Measurements from ENCODE around the gene SARM1. TPM values are rescaled to one million over a fixed set of nuclear protein-coding genes. Genes with fewer than 3 reads are reported as not detected.

Gene SARM1
- total and polyA plus RNA-seq, 2 of the 8 experiments (the other 6 are each of a cell fraction or from before 2014, with no cell fraction given): 5.8 to 9.2 TPM

- TF ChIP-seq SIX5 (IDR thresholded peaks at IDR 0.05; ENCODE audit: low read depth, low read length): no peak
- no peak for TF ChIP-seq BACH1 (IDR thresholded peaks at IDR 0.05; ENCODE audit: low read length)
- no peak for TF ChIP-seq RFX5 (IDR thresholded peaks at IDR 0.05; ENCODE audit: borderline replicate concordance, low read depth, low read length)
- no peak for TF ChIP-seq CEBPB (IDR thresholded peaks at IDR 0.05; ENCODE audit: low read depth, low read length)
- TF ChIP-seq RXRA (IDR thresholded peaks at IDR 0.05; ENCODE audit: insufficient read depth, low read depth, low read length): no peak
- TF ChIP-seq RAD21 (IDR thresholded peaks at IDR 0.05 in 1 of 2, conservative IDR thresholded peaks at IDR 0.05 in 1 of 2; ENCODE audit: low read depth in 2 of 2, low read length in 2 of 2): no peak
- TF ChIP-seq CHD2 (IDR thresholded peaks at IDR 0.05; ENCODE audit: low read length): no peak
- TF ChIP-seq POLR2AphosphoS5 (IDR thresholded peaks at IDR 0.05; ENCODE audit: low read depth, low read length): no peak
- TF ChIP-seq TCF12 (IDR thresholded peaks at IDR 0.05; ENCODE audit: low read depth, low read length): no peak
- TF ChIP-seq CBX5 (IDR thresholded peaks at IDR 0.05; ENCODE audit: low read depth, low read length): no peak
These were observed 2.4 kb upstream of the SARM1 start (continued) for GRCh38 chr17:28368915-28369683.

All from H1 (cell line).